Measurements from ENCODE around the gene GNAQ.
A peak's percentile ranks its signal among the peaks of the same experiment; 100 is the strongest.

Gene GNAQ

DNA sequence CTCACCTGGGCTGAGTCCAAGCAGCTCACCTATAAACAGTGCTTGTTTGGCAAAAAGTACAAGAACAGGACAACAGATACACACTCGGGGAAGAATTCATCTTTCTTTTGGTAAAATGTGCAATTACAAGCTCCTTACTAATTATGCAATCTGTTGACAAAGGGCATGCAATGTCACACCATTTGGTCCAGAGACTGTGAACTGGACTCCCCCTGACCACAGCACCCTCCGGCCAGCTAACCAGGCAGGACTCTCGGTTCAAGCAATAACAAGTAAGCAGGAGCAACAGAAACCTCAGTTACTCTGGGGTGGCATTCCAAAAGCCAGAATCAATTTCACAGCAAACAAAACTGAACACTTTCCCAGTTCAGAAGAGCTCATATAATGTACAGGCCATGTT, 113.8 kb downstream of the GNAQ start:
- H3K36me3 Mint-ChIP-seq, result peaks cover 39% of the 10 kb centered on the region
- H3K4me3 Mint-ChIP-seq, result no peak overlapping the region
- H3K27ac Mint-ChIP-seq, result no peak overlapping the region
- no peak for DNase-seq
- no peaks in the 10 kb centered on the region for H3K27me3 Mint-ChIP-seq
- H3K9me3 Mint-ChIP-seq, result no peaks in the 10 kb centered on the region
- H3K4me1 Mint-ChIP-seq, result peaks cover 21% of the 10 kb centered on the region
- CTCF ChIA-PET, result no interaction called here

DNA sequence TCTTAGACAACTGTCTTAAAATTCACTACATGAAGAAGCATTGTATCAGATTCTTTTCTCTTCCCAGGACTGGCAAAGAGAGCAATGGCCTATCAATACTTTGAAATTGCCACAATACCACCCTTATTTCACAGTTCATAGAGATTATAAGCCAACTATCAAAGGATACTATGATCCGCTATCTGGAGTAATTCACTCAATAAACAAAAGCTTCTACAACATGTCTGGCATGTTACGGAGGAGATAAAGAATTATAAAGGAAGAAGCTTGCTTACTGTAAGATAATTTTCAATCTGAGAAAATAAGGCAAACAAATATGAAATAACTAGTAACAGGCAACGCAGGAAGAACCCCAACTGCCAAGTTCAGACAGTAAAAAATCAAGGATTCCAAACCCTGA, 114.8 kb downstream of the GNAQ start:
- Mint-ChIP-seq H3K27ac (no peak overlapping the region), H3K4me3 (no peak overlapping the region), H3K4me1 (peaks cover 23% of the 10 kb centered on the region), H3K27me3 (no peaks in the 10 kb centered on the region), H3K9me3 (no peaks in the 10 kb centered on the region), H3K36me3 (peaks cover 40% of the 10 kb centered on the region)
- DNase-seq, result no peak
- CTCF ChIA-PET, result no interaction called here

GRCh38 chr9:77916410-77916819, 115.2 kb downstream of the GNAQ start:
- CTCF ChIA-PET, result no interaction called here
- no peak for DNase-seq
- Mint-ChIP-seq H3K36me3 (peaks cover 41% of the 10 kb centered on the region), H3K27me3 (no peaks in the 10 kb centered on the region), H3K4me3 (no peak overlapping the region), H3K9me3 (no peaks in the 10 kb centered on the region), H3K4me1 (peaks cover 27% of the 10 kb centered on the region), H3K27ac (peak overlapping the region; percentile 20)

GRCh38 chr9:77915744-77916143, 115.9 kb downstream of the GNAQ start:
- Mint-ChIP-seq H3K4me1 (peaks cover 32% of the 10 kb centered on the region), H3K9me3 (no peaks in the 10 kb centered on the region), H3K27ac (no peak overlapping the region), H3K27me3 (no peaks in the 10 kb centered on the region), H3K36me3 (peaks cover 45% of the 10 kb centered on the region), H3K4me3 (no peak overlapping the region)
- CTCF ChIA-PET, result no interaction called here
- DNase-seq, result no peak

DNA sequence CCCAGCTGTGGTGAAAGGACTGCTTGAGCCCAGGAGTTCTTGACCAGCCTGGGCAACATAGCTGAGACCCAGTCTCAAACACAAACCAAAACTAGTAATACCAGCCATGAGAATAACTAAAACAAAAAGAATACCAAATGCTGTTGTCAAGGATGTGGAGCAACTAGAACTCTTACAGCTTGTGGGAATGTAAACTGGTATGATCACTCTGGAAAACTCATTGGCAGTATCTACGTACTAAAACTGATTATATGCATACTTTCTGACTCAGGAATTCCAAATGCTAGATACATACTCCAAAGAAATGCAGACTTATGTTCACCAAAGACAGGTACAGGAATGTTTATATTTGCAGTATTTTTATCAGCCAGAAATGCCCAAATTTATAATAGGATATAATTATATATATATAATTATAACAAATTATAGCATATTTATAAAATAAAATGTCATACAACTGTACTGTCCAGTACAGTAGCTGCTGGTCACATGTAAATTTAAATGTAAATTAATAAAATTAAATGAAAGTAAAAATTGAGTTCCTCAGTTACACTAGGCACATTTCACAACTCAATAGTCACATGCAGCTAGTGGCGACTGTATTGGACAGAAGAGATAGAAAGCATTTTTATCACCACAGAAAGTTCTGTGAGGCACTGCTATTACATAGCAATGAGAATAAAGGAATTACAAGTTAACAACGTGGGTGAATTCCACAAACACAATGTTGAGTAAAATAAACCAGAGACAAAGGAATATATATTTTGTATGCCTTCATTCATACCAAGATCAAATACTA, 118.5 kb downstream of the GNAQ start:
- DNase-seq, result no peak
- Mint-ChIP-seq H3K9me3 (no peaks in the 10 kb centered on the region), H3K36me3 (peaks cover 46% of the 10 kb centered on the region), H3K27me3 (no peaks in the 10 kb centered on the region), H3K27ac (no peak overlapping the region), H3K4me1 (peaks cover 57% of the 10 kb centered on the region), H3K4me3 (no peak overlapping the region)
- CTCF ChIA-PET, result no interaction called here

- no peaks in the 10 kb centered on the region for H3K27me3 Mint-ChIP-seq
- H3K27ac Mint-ChIP-seq, result no peak overlapping the region
- CTCF ChIA-PET, result no interaction called here
- DNase-seq, result no peak
- H3K9me3 Mint-ChIP-seq, result no peaks in the 10 kb centered on the region
- H3K4me3 Mint-ChIP-seq, result no peak overlapping the region
- peaks cover 48% of the 10 kb centered on the region for H3K36me3 Mint-ChIP-seq
- H3K4me1 Mint-ChIP-seq, result peaks cover 60% of the 10 kb centered on the region
Observed at GRCh38 chr9:77911928-77912327, 119.7 kb downstream of the GNAQ start.

- H3K36me3 Mint-ChIP-seq, result peaks cover 47% of the 10 kb centered on the region
- H3K4me3 Mint-ChIP-seq, result no peak overlapping the region
- CTCF ChIA-PET, result no interaction called here
- no peak for DNase-seq
- H3K9me3 Mint-ChIP-seq, result no peaks in the 10 kb centered on the region
- no peaks in the 10 kb centered on the region for H3K27me3 Mint-ChIP-seq
- H3K4me1 Mint-ChIP-seq, result peaks cover 47% of the 10 kb centered on the region
- no peak overlapping the region for H3K27ac Mint-ChIP-seq
Observed at GRCh38 chr9:77910194-77910621, 121.4 kb downstream of the GNAQ start.

DNA sequence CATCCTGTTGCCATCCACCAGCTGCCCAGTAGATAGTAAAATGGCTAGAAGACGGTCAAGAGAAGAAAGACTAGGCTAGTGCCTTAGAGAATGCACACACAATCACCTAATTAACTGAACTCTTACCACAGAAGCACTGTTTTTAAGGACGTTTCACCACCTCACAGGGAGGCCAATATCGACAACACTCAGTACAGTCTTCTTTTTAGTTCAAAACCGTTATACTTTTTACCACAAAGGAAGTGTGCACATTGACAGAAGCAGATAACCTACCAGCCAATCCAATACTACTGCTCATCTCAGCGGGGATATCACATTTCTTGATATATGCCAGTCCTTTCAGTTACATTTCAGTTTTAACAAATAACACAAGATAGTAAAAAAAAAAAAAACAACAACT, 122.3 kb downstream of the GNAQ start:
- Mint-ChIP-seq H3K27me3 (no peaks in the 10 kb centered on the region), H3K36me3 (peaks cover 47% of the 10 kb centered on the region), H3K4me3 (peak overlapping the region; percentile 60), H3K9me3 (no peaks in the 10 kb centered on the region), H3K4me1 (peaks cover 47% of the 10 kb centered on the region), H3K27ac (peak overlapping the region; percentile 96)
- DNase-seq, result peak; percentile 42
- CTCF ChIA-PET, result no interaction called here

DNA sequence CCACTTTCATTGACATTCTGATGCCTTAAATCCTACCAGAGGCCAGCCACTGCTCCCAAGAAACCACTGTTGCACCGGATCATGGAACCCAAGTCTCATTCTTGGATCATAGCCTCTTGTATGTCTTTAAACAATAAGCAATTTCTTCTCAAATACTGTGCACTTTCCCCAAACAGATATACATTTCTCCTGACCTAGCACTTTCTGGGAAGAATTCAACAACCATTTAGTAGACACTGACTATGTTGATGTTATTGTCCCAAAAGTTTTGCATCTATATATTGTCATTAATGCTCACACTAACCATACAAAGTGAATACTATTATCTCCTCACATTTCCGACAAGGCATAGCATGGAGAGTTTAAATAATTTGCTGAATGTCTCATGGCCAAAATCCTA, 123.3 kb downstream of the GNAQ start:
- Mint-ChIP-seq H3K4me3 (no peak overlapping the region), H3K36me3 (peaks cover 46% of the 10 kb centered on the region), H3K4me1 (peaks cover 47% of the 10 kb centered on the region), H3K27ac (peak overlapping the region; percentile 96), H3K9me3 (no peaks in the 10 kb centered on the region), H3K27me3 (no peaks in the 10 kb centered on the region)
- CTCF ChIA-PET, result no interaction called here
- DNase-seq, result no peak

- DNase-seq, result no peak
- peaks cover 47% of the 10 kb centered on the region for H3K4me1 Mint-ChIP-seq
- H3K4me3 Mint-ChIP-seq, result no peak overlapping the region
- H3K36me3 Mint-ChIP-seq, result peaks cover 50% of the 10 kb centered on the region
- no peaks in the 10 kb centered on the region for H3K9me3 Mint-ChIP-seq
- no peak overlapping the region for H3K27ac Mint-ChIP-seq
- H3K27me3 Mint-ChIP-seq, result no peaks in the 10 kb centered on the region
- CTCF ChIA-PET, result no interaction called here
Observed at GRCh38 chr9:77907585-77907984, 124.0 kb downstream of the GNAQ start.

GRCh38 chr9:77906991-77907390, 124.6 kb downstream of the GNAQ start:
- H3K27me3 Mint-ChIP-seq, result no peaks in the 10 kb centered on the region
- CTCF ChIA-PET, result no interaction called here
- H3K36me3 Mint-ChIP-seq, result peaks cover 47% of the 10 kb centered on the region
- no peak for DNase-seq
- H3K27ac Mint-ChIP-seq, result no peak overlapping the region
- no peak overlapping the region for H3K4me3 Mint-ChIP-seq
- no peaks in the 10 kb centered on the region for H3K9me3 Mint-ChIP-seq
- H3K4me1 Mint-ChIP-seq, result peaks cover 47% of the 10 kb centered on the region

DNA sequence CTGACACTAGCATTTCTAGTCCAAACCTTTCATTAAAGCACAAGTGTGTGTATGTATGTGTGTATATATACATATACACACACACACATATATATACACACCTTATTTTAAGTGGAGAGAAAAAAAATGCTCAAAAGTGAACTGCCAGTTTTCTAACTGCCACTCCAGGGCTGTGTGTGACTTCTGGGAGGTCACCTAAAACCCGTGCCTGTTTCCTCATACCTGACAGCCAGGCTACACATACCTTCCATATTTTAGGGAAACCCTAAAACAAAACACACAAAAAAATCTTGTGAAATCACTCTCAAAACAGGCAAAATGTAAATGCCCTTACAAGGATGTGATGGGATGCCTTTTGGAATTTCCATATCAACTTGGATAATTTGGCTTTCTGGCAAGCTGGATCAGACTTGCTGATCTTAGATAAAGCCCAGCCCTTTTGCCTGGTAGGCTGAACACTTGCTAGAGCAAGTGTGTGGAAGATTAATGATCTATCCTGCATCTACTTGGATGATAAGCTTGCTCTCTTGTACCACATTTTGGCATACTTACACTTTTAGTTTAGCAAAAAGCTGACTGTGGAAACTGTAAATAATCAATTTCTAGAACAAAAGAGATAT, 127.8 kb downstream of the GNAQ start:
- Mint-ChIP-seq H3K27ac (no peak overlapping the region), H3K9me3 (no peaks in the 10 kb centered on the region), H3K4me3 (no peak overlapping the region), H3K36me3 (peaks cover 36% of the 10 kb centered on the region), H3K4me1 (peaks cover 23% of the 10 kb centered on the region), H3K27me3 (no peaks in the 10 kb centered on the region)
- DNase-seq, result no peak
- CTCF ChIA-PET, result interaction anchor here (2.3 kb wide), 1 partner anchor 11 kb away, joined by 6 read pairs; no protein-coding TSS in a partner anchor

DNA sequence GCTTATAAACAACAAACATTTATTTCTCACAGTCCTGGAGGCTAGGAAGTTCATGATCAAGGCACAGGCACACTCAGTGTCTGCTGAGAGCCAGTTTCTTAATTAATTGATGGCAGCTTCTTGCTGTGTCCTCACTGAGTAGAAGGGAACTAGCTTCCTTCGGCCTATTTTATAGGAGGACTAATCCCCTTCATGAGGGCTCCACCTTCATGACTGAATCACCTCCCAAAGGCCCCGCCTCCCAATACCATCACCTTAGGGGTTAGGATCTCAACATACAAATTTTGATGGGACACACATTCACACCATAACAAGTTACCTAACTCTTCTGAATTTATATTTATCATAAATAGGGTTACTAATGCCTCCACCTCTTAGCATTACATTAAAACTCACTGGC, 129.8 kb downstream of the GNAQ start:
- CTCF ChIA-PET, result interaction anchor here (2.3 kb wide), 1 partner anchor 9 kb away, joined by 6 read pairs; no protein-coding TSS in a partner anchor
- no peak overlapping the region for H3K4me3 Mint-ChIP-seq
- H3K27me3 Mint-ChIP-seq, result no peaks in the 10 kb centered on the region
- no peaks in the 10 kb centered on the region for H3K9me3 Mint-ChIP-seq
- peaks cover 22% of the 10 kb centered on the region for H3K36me3 Mint-ChIP-seq
- H3K4me1 Mint-ChIP-seq, result peaks cover 6% of the 10 kb centered on the region
- H3K27ac Mint-ChIP-seq, result no peak overlapping the region
- no peak for DNase-seq

DNA sequence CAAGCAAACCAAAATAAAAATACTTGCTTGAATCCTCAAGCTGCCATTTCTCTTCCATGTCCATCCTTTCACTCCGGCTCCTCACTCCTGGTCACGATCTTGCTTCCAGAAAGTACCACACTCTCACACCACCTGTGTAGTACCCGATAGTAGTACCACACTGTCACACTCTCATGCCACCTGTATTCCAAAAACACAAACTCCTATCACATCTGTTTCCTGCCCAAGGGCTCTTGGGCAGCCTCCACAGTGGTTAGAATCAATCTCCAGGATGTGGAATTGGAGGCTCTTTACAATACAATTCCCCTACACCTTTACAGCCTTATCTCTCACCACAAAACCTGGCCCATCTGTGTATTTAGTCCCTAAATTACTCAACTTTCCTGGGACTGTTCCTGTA, 130.6 kb downstream of the GNAQ start:
- Mint-ChIP-seq H3K4me3 (no peak overlapping the region), H3K36me3 (peaks cover 19% of the 10 kb centered on the region), H3K9me3 (no peaks in the 10 kb centered on the region), H3K4me1 (peaks cover 6% of the 10 kb centered on the region), H3K27me3 (no peaks in the 10 kb centered on the region), H3K27ac (no peak overlapping the region)
- no peak for DNase-seq
- CTCF ChIA-PET, result no interaction called here

GRCh38 chr9:77899679-77900354, 131.8 kb downstream of the GNAQ start:
- Mint-ChIP-seq H3K4me3 (no peak overlapping the region), H3K4me1 (peaks cover 6% of the 10 kb centered on the region), H3K36me3 (peaks cover 24% of the 10 kb centered on the region), H3K27me3 (no peaks in the 10 kb centered on the region), H3K27ac (no peak overlapping the region), H3K9me3 (no peaks in the 10 kb centered on the region)
- CTCF ChIA-PET, result no interaction called here
- no peak for DNase-seq

All from activated naive CD4-positive, alpha-beta T cell treated with anti-CD3 and anti-CD28 coated beads, Interleukin-2, amount 10 ng/mL, durations not matched to agents 7 days and 5 days (primary cell).